Measurements from ENCODE around the gene RMND5B.

DNA sequence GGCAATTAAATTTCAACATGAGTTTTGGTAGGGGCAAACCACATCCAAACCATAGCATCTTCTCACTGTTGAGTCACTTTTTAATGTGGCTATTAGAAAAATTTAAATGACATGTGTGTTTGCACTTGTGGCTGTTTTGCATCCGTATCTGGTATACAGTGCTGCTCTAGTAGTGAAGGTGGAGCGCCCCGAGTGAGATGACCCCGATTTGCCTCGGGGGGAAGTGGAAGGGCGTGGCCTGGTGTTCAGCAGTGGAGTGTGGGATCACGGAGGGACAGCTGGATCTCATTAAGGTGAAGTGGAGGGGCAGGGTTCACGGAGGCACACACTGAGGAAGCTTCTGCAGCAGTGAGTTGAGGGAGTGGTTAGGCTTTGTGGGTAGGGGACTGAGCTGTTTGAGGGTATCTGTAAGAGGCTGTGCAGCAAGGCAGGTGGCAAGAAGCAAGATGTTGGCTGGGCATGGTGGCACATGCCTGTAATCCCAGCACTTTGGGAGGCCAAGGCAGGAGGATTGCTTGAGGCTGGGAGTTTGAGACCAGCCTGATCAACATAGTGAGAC lies 62.5 kb downstream of the RMND5B start:
- TF ChIP-seq, protein P1, sequence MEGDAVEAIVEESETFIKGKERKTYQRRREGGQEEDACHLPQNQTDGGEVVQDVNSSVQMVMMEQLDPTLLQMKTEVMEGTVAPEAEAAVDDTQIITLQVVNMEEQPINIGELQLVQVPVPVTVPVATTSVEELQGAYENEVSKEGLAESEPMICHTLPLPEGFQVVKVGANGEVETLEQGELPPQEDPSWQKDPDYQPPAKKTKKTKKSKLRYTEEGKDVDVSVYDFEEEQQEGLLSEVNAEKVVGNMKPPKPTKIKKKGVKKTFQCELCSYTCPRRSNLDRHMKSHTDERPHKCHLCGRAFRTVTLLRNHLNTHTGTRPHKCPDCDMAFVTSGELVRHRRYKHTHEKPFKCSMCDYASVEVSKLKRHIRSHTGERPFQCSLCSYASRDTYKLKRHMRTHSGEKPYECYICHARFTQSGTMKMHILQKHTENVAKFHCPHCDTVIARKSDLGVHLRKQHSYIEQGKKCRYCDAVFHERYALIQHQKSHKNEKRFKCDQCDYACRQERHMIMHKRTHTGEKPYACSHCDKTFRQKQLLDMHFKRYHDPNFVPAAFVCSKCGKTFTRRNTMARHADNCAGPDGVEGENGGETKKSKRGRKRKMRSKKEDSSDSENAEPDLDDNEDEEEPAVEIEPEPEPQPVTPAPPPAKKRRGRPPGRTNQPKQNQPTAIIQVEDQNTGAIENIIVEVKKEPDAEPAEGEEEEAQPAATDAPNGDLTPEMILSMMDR (IDR thresholded peaks at IDR 0.05): no peak
- TF ChIP-seq POLR2A (IDR thresholded peaks at IDR 0.05): no peak
